ENCODE results near the gene TDRD12.

The TDRD12 gene

DNA sequence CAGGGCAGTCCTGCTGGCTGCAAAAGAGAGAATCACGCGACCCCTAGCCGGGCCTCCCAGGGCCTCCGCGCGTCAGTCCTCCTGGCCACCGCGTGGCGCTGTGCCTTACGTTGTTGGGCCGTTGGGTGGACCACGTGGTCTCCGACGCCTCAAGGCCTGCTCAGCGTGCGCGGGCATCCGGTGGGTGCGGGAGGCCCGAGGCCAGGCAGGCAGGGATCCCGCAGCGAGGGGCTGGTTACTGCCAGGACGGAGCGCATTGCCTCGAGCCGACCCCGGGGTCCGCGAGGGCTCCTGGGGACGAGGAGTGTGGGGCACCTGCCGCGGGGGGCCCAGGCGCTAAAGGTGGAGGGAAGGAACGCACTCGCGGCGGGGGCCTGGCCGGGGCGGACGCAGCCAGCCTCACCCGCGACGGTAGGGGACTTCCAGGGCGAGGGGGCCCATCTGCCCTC lies at the start of gene TDRD12:
Gene TDRD12, plus strand, starts transcription at position 157 of the 449 bp plus-strand sequence. CDS start 306 bp downstream, outside the sequence.
- H3K4me1 ChIP-seq (ENCODE audit: insufficient read depth, insufficient read length) = no peaks in the 10 kb centered on the region
- peak; percentile 84 for DNase-seq (ENCODE audit: low read depth, low spot score)
- no peak for TF ChIP-seq SUZ12 (IDR thresholded peaks at IDR 0.05; ENCODE audit: extremely low read depth, insufficient read depth, insufficient read length)
- no peak for TF ChIP-seq ZNF274 (IDR thresholded peaks at IDR 0.05; ENCODE audit: low read depth, low read length)
- no peak for TF ChIP-seq YY1 (IDR thresholded peaks at IDR 0.05; ENCODE audit: insufficient read depth, insufficient read length)
- H3K27me3 ChIP-seq (ENCODE audit: insufficient read depth, insufficient read length) = no peaks in the 10 kb centered on the region
- no peaks in the 10 kb centered on the region for H3K9me3 ChIP-seq (ENCODE audit: insufficient read depth, low read length)
- H3K9ac ChIP-seq (ENCODE audit: insufficient read length, low read depth) = peak within 1 kb of the TSS; percentile 86
- peak within 1 kb of the TSS; percentile 83 for H3K4me3 ChIP-seq (ENCODE audit: insufficient read length, low read depth)
- H3K36me3 ChIP-seq (ENCODE audit: insufficient read depth, insufficient read length, low read length) = peaks cover 25% of the 10 kb centered on the region

- Histone ChIP-seq H3K9me3 (ENCODE audit: insufficient read depth, low read length) (no peaks in the 10 kb centered on the region), H3K36me3 (ENCODE audit: insufficient read depth, insufficient read length, low read length) (peaks cover 8% of the 10 kb centered on the region), H3K27me3 (ENCODE audit: insufficient read depth, insufficient read length) (peaks cover 23% of the 10 kb centered on the region), H3K4me3 (ENCODE audit: insufficient read length, low read depth) (no peak overlapping the region), H3K4me1 (ENCODE audit: insufficient read depth, insufficient read length) (peaks cover 4% of the 10 kb centered on the region), H3K9ac (ENCODE audit: insufficient read length, low read depth) (no peak overlapping the region)
- TF ChIP-seq YY1 (IDR thresholded peaks at IDR 0.05; ENCODE audit: insufficient read depth, insufficient read length) = no peak
- no peak for TF ChIP-seq ZNF274 (IDR thresholded peaks at IDR 0.05; ENCODE audit: low read depth, low read length)
- no peak for TF ChIP-seq SUZ12 (IDR thresholded peaks at IDR 0.05; ENCODE audit: extremely low read depth, insufficient read depth, insufficient read length)
- no peak for DNase-seq (ENCODE audit: low read depth, low spot score)
Measured at GRCh38 chr19:32671883-32672593, 47.5 kb upstream of the TDRD12 start.

GRCh38 chr19:32672841-32673240 lies 46.7 kb upstream of the TDRD12 start:
- H3K4me1 ChIP-seq (ENCODE audit: insufficient read depth, insufficient read length) = peaks cover 5% of the 10 kb centered on the region
- TF ChIP-seq ZNF274 (IDR thresholded peaks at IDR 0.05; ENCODE audit: low read depth, low read length) (no peak), YY1 (IDR thresholded peaks at IDR 0.05; ENCODE audit: insufficient read depth, insufficient read length) (no peak), SUZ12 (IDR thresholded peaks at IDR 0.05; ENCODE audit: extremely low read depth, insufficient read depth, insufficient read length) (no peak)
- no peak overlapping the region for H3K9ac ChIP-seq (ENCODE audit: insufficient read length, low read depth)
- no peak for DNase-seq (ENCODE audit: low read depth, low spot score)
- H3K9me3 ChIP-seq (ENCODE audit: insufficient read depth, low read length) = no peaks in the 10 kb centered on the region
- H3K4me3 ChIP-seq (ENCODE audit: insufficient read length, low read depth) = no peak overlapping the region
- peaks cover 31% of the 10 kb centered on the region for H3K27me3 ChIP-seq (ENCODE audit: insufficient read depth, insufficient read length)
- H3K36me3 ChIP-seq (ENCODE audit: insufficient read depth, insufficient read length, low read length) = peaks cover 8% of the 10 kb centered on the region

GRCh38 chr19:32673573-32673972 lies 46.0 kb upstream of the TDRD12 start:
- peaks cover 5% of the 10 kb centered on the region for H3K4me1 ChIP-seq (ENCODE audit: insufficient read depth, insufficient read length)
- TF ChIP-seq YY1 (IDR thresholded peaks at IDR 0.05; ENCODE audit: insufficient read depth, insufficient read length) (no peak), SUZ12 (IDR thresholded peaks at IDR 0.05; ENCODE audit: extremely low read depth, insufficient read depth, insufficient read length) (no peak), ZNF274 (IDR thresholded peaks at IDR 0.05; ENCODE audit: low read depth, low read length) (no peak)
- H3K9me3 ChIP-seq (ENCODE audit: insufficient read depth, low read length) = no peaks in the 10 kb centered on the region
- H3K36me3 ChIP-seq (ENCODE audit: insufficient read depth, insufficient read length, low read length) = peaks cover 8% of the 10 kb centered on the region
- peaks cover 35% of the 10 kb centered on the region for H3K27me3 ChIP-seq (ENCODE audit: insufficient read depth, insufficient read length)
- no peak overlapping the region for H3K9ac ChIP-seq (ENCODE audit: insufficient read length, low read depth)
- no peak for DNase-seq (ENCODE audit: low read depth, low spot score)
- H3K4me3 ChIP-seq (ENCODE audit: insufficient read length, low read depth) = no peak overlapping the region

DNA sequence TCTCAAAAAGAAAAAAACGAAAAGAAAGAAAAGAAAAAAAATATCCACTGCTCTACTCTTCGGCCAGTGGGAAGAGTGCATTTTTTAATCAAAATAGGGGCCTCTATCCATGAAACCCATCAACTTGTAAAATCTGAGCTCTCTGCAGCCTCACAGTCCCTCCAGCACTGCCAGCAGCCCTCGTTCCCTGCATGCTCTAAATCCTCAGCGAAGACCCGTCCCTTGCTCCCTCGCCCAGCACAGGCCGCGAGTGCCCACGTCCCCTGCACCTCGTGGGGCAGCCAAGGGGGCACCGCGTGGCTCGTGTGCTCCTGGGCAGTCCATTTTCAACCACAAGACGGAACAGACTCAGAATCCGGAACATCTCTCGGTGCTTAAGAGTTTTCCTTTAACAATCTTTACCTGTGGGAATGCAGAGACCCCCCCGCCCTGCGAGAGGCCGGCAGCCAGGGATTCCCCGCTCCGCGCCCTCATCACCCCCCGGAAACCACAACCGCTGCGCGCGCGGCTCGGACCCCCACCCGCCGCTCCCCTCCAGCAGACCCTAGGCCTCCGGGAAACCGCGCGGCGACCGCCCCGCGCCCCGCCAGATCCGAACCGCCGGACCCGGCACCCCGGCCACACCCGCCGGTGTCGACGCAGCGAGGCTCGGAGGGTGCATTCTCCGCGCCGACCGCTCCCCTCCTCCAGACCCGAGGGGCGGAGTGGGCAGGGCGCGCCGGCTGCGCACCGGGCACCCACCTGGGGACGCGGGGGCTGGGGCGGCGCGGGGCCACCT lies 45.2 kb upstream of the TDRD12 start:
- Histone ChIP-seq H3K4me1 (ENCODE audit: insufficient read depth, insufficient read length) (peaks cover 5% of the 10 kb centered on the region), H3K9ac (ENCODE audit: insufficient read length, low read depth) (peak overlapping the region; percentile 75)
- TF ChIP-seq ZNF274 (IDR thresholded peaks at IDR 0.05; ENCODE audit: low read depth, low read length) = no peak
- TF ChIP-seq YY1 (IDR thresholded peaks at IDR 0.05; ENCODE audit: insufficient read depth, insufficient read length) = no peak
- no peak for TF ChIP-seq SUZ12 (IDR thresholded peaks at IDR 0.05; ENCODE audit: extremely low read depth, insufficient read depth, insufficient read length)

GRCh38 chr19:32674931-32675719 lies 44.4 kb upstream of the TDRD12 start, which contains the start of gene ANKRD27:
Gene ANKRD27 (minus strand): TSS chr19:32675180. CDS start chr19:32659015, 16,165 bp downstream.
- Histone ChIP-seq H3K4me1 (ENCODE audit: insufficient read depth, insufficient read length) (peaks cover 5% of the 10 kb centered on the region), H3K9me3 (ENCODE audit: insufficient read depth, low read length) (no peaks in the 10 kb centered on the region), H3K9ac (ENCODE audit: insufficient read length, low read depth) (peak within 1 kb of the TSS; percentile 75), H3K27me3 (ENCODE audit: insufficient read depth, insufficient read length) (peaks cover 35% of the 10 kb centered on the region), H3K36me3 (ENCODE audit: insufficient read depth, insufficient read length, low read length) (peaks cover 8% of the 10 kb centered on the region), H3K4me3 (ENCODE audit: insufficient read length, low read depth) (peak within 1 kb of the TSS; percentile 68)
- peak; percentile 90 for DNase-seq (ENCODE audit: low read depth, low spot score)
- no peak for TF ChIP-seq ZNF274 (IDR thresholded peaks at IDR 0.05; ENCODE audit: low read depth, low read length)
- peak; percentile 8 for TF ChIP-seq SUZ12 (IDR thresholded peaks at IDR 0.05; ENCODE audit: extremely low read depth, insufficient read depth, insufficient read length)
- no peak for TF ChIP-seq YY1 (IDR thresholded peaks at IDR 0.05; ENCODE audit: insufficient read depth, insufficient read length)

More for the DNA sequence above, 45.2 kb upstream of the TDRD12 start:
- Histone ChIP-seq H3K36me3 (ENCODE audit: insufficient read depth, insufficient read length, low read length) (peaks cover 8% of the 10 kb centered on the region), H3K9me3 (ENCODE audit: insufficient read depth, low read length) (no peaks in the 10 kb centered on the region), H3K27me3 (ENCODE audit: insufficient read depth, insufficient read length) (peaks cover 35% of the 10 kb centered on the region), H3K4me3 (ENCODE audit: insufficient read length, low read depth) (peak overlapping the region; percentile 68)
- DNase-seq (ENCODE audit: low read depth, low spot score) = no peak

All from NT2/D1 (cell line).